ENCODE measurements around the gene CBLIF.
"Not testable (repeated sequence)": the region's sequence is repeated elsewhere in the genome, so short reads cannot be mapped to it uniquely, and the experiment has no call there.

Gene CBLIF

GRCh38 chr11:59845399-59845798 lies at the start of gene CBLIF:
Gene CBLIF, minus strand, starts transcription at chr11:59845499. Its CDS starts 46 bp downstream, at chr11:59845453.
- no peak for DNase-seq (ENCODE audit: low read depth in 2 of 2)

- no peak for DNase-seq (ENCODE audit: low read depth in 2 of 2)
Observed at GRCh38 chr11:59894616-59895015, 49.3 kb upstream of the CBLIF start.

GRCh38 chr11:59891781-59892181 lies 46.5 kb upstream of the CBLIF start:
- no peak for DNase-seq (ENCODE audit: low read depth in 2 of 2)

GRCh38 chr11:59887156-59887555 lies 41.9 kb upstream of the CBLIF start:
- not testable (repeated sequence) for DNase-seq (ENCODE audit: low read depth in 2 of 2)

- DNase-seq (ENCODE audit: low read depth in 2 of 2), result no peak
Observed at GRCh38 chr11:59883597-59883996, 38.3 kb upstream of the CBLIF start.

GRCh38 chr11:59879567-59879966 lies 34.3 kb upstream of the CBLIF start:
- DNase-seq (ENCODE audit: low read depth in 2 of 2), result no peak

GRCh38 chr11:59878575-59878974 lies 33.3 kb upstream of the CBLIF start, which contains the start of gene OOSP3:
Gene OOSP3, plus strand, starts transcription at chr11:59878782. Its CDS starts 27 bp downstream, at chr11:59878809.
- DNase-seq (ENCODE audit: low read depth in 2 of 2), result no peak

- DNase-seq (ENCODE audit: low read depth in 2 of 2), result no peak
Observed at GRCh38 chr11:59877784-59878183, 32.5 kb upstream of the CBLIF start.

GRCh38 chr11:59877325-59877724 lies 32.0 kb upstream of the CBLIF start:
- no peak for DNase-seq (ENCODE audit: low read depth in 2 of 2)

- DNase-seq (ENCODE audit: low read depth in 2 of 2), result no peak
Observed at GRCh38 chr11:59875856-59876519, 30.7 kb upstream of the CBLIF start.

GRCh38 chr11:59872076-59872475 lies 26.8 kb upstream of the CBLIF start:
- DNase-seq (ENCODE audit: low read depth in 2 of 2), result no peak

GRCh38 chr11:59867946-59868345 lies 22.6 kb upstream of the CBLIF start:
- DNase-seq (ENCODE audit: low read depth in 2 of 2), result no peak

- no peak for DNase-seq (ENCODE audit: low read depth in 2 of 2)
Observed at GRCh38 chr11:59866836-59867235, 21.5 kb upstream of the CBLIF start.

GRCh38 chr11:59866397-59866796 lies 21.1 kb upstream of the CBLIF start, which contains the start of gene TCN1:
Gene TCN1, minus strand, starts transcription at chr11:59866487. Its CDS starts 17 bp downstream, at chr11:59866470.
- no peak for DNase-seq (ENCODE audit: low read depth in 2 of 2)

GRCh38 chr11:59865031-59865430 lies 19.7 kb upstream of the CBLIF start:
- no peak for DNase-seq (ENCODE audit: low read depth in 2 of 2)

GRCh38 chr11:59862252-59862651 lies 17.0 kb upstream of the CBLIF start:
- no peak for DNase-seq (ENCODE audit: low read depth in 2 of 2)

- no peak for DNase-seq (ENCODE audit: low read depth in 2 of 2)
Observed at GRCh38 chr11:59859673-59860072, 14.4 kb upstream of the CBLIF start.

- DNase-seq (ENCODE audit: low read depth in 2 of 2), result peak in 1 of 2 donors; percentile 9
Observed at GRCh38 chr11:59857439-59858434, 12.4 kb upstream of the CBLIF start.

GRCh38 chr11:59854871-59855270 lies 9.6 kb upstream of the CBLIF start:
- no peak for DNase-seq (ENCODE audit: low read depth in 2 of 2)

- DNase-seq (ENCODE audit: low read depth in 2 of 2), result not testable (repeated sequence)
Observed at GRCh38 chr11:59851416-59851815, 6.1 kb upstream of the CBLIF start.

- not testable (repeated sequence) for DNase-seq (ENCODE audit: low read depth in 2 of 2)
Observed at GRCh38 chr11:59849551-59849950, 4.3 kb upstream of the CBLIF start.

- no peak for DNase-seq (ENCODE audit: low read depth in 2 of 2)
Observed at GRCh38 chr11:59849129-59849528, 3.8 kb upstream of the CBLIF start.

- not testable (repeated sequence) for DNase-seq (ENCODE audit: low read depth in 2 of 2)
Observed at GRCh38 chr11:59848439-59848838, 3.1 kb upstream of the CBLIF start.
